GM20431 (cell line): ENCODE results near the gene GPD2.
"Not testable (repeated sequence)": the region's sequence is repeated elsewhere in the genome, so short reads cannot be mapped to it uniquely, and the experiment has no call there.

Source experiments
- in situ Hi-C: fragments of 300-500 bp; cut with MseI, MboI; formaldehyde crosslinking; loops from one replicate; pipeline ENCODE4 v1.15.0; 2020; ENCODE audit warnings: low sequenced_read_pairs; ENCODE audit not compliant: unreplicated experiment

The GPD2 gene

GRCh38 chr2:156471762-156472161 is 35.6 kb downstream of the GPD2 start:
- in situ Hi-C loops: no loop called here

- in situ Hi-C loops: no loop called here
Measured at GRCh38 chr2:156472686-156473085, 36.5 kb downstream of the GPD2 start.

GRCh38 chr2:156473445-156473844 is 37.3 kb downstream of the GPD2 start:
- in situ Hi-C loops: no loop called here

- in situ Hi-C loops: no loop called here
Measured at GRCh38 chr2:156474401-156474800, 38.2 kb downstream of the GPD2 start.

DNA sequence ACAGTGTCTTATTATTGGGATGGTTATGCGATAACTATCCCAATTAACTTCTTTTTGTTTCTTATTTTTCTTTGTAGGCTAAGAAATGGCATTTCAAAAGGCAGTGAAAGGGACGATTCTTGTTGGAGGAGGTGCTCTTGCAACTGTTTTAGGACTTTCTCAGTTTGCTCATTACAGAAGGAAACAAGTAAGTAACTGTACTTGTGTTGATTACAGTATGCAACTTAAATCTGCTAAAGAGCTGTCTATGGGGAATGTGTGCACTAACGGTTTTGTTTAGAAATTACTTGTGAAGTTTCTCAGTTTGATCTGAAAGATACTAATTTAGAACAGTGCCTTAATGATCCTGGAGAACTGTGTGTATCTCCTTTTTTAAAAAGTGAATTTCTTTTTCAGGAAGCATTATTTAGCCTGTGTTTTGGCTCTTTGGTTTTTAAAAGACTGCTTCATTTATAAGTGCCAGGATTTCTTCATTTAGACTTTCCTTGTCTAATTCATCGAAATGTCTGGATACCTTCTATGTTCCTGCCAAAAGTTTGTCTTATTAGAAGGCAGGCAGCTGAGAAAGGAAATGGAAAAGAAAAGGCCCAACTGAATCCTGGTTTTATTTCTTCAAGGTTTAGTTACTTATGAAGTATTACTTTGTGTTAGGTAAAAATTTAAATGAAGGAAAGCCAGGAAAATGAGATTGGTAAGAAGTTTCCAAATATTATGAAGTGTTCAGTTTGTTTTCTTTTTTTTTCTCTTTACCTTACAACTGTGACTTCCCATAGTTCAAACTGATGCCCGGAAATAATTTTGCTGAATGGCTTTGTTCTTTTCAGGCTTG is 40.1 kb downstream of the GPD2 start:
- in situ Hi-C loops: no loop called here

DNA sequence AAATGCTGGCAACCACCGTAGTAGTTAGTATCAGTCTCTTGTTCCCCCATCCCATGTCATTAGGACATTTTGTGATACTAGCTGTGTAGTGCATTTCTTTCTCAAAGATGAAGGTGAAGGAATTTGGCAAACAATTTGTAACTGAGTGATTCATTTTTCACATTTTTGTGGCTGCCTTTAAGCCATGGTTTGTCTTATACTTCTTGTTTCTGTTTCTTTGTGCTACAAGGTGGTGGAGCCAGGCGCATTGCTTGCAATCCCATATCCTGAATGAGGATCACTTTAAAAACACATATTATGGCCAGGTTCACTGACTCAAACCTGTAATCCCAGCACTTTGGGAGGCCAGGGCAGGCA is 40.6 kb downstream of the GPD2 start:
- in situ Hi-C loops: no loop called here

- in situ Hi-C loops: no loop called here
Measured at GRCh38 chr2:156480376-156480775, 44.2 kb downstream of the GPD2 start.

- in situ Hi-C loops: no loop called here
Measured at GRCh38 chr2:156481312-156481711, 45.1 kb downstream of the GPD2 start.

DNA sequence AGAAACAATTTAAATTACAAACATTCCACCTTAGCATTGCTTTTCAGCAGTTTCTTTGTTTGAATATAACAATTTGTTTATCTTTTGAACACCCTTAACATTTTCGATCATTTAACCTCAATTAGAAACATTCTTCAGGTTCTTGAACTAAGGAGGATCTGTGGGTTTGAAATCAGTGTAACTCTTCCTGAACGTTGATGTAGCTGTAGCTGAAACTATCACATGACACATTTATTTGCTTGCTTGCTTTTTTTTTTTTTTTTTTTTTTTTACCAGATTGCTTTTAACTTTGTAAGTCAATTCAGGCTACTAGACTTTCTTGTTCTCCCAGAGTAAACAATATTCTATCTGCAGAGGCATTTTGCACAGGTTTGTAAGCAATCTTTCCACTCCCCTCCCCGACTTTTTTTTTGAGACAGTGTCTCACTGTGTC is 47.6 kb downstream of the GPD2 start:
- in situ Hi-C loops: no loop called here

GRCh38 chr2:156486147-156486546 is 50.0 kb downstream of the GPD2 start:
- in situ Hi-C loops: no loop called here

GRCh38 chr2:156486614-156487013 is 50.4 kb downstream of the GPD2 start:
- in situ Hi-C loops: no loop called here

DNA sequence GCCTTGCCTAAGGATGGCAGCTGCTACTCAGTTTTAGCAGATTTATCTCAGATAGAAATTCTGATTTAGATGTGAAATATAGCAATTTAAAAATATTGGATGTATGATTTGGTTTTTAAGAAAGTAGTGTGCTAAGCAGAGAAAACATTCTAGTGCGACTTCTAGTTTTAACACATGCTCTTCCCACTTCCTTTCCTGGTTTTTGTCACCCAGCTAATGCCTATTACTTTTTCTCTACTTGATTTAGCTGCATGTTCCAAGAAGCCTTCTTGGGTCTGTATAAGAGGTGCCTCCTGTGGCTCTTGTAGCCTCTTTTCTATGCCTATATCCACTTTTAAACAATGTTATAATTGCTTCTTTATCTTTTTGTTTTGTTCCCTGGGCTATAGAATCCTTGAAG is 53.0 kb downstream of the GPD2 start:
- in situ Hi-C loops: no loop called here

DNA sequence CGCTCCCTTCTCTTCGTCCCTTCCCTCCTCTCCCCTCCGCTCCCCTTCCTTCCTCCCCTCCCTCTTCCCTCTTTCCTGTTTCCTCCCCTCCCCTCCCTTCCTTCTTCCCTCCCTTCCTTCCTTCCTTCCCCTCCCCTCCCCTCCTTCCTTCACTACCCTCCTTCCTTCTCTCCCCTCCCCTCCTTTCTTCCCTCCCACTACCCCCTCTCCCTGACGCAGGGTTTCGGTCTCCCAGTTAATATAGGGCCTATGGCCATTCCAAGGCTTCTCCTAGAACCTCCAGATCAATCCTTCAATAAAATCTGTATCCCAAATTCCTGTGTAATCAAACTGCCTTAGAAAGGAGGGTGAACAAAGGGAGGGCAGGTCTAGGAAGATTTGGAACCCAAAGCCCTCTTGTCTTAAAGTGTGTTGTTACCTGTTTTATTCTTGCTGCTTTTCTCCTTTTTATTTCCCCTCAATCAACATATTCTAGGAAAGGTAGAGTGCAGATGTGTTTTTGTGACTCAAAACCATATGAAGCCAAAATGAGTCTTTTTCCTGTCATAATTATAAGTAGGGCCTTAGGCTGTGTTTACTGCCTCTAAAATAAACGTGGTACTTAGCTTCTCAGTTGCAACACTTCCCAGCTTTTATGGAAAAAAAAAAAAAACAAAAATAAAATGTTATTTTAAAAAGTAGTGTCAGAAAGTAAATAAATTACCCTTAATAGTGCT is 53.7 kb downstream of the GPD2 start:
- in situ Hi-C loops: no loop called here

- in situ Hi-C loops: no loop called here
Measured at GRCh38 chr2:156490466-156490840, 54.3 kb downstream of the GPD2 start.

- in situ Hi-C loops: no loop called here
Measured at GRCh38 chr2:156491176-156491575, 55.0 kb downstream of the GPD2 start.

DNA sequence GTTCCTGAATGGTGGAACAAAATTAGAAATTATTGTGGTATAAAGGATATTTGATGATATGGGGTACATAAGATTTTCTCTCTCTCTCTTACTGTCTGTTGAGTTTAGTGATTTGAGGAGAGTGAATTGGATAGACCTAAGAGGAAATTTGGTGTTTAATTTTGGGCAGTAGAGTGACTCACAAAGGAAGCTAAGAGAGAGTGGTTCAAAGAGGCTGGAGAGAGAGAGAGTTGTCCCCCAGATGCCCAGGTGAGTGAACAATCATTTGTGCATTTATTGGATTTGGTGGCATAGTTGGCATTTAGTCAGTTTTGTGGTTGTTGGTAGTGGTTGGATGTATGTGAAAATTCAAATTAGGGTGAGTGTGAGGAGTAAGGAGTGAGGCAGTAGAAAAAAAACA is 56.8 kb downstream of the GPD2 start:
- in situ Hi-C loops: no loop called here

DNA sequence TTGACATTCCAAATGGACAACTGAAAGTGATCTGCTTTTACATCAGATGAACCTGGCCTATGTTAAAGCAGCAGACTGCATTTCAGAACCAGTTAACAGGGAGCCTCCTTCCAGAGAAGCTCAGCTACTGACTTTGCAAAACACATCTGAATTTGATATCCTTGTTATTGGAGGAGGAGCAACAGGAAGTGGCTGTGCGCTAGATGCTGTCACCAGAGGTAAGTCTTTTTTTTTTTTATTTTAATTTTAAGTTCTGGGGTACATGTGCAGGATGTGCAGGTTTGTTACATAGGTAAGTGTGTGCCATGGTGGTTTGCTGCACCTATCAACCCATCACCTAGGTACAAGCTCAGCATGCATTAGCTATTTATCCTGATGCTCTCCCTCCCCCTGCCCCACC is 59.8 kb downstream of the GPD2 start:
- in situ Hi-C loops: not testable (repeated sequence)

- in situ Hi-C loops: no loop called here
Measured at GRCh38 chr2:156505696-156506095, 69.5 kb downstream of the GPD2 start.

DNA sequence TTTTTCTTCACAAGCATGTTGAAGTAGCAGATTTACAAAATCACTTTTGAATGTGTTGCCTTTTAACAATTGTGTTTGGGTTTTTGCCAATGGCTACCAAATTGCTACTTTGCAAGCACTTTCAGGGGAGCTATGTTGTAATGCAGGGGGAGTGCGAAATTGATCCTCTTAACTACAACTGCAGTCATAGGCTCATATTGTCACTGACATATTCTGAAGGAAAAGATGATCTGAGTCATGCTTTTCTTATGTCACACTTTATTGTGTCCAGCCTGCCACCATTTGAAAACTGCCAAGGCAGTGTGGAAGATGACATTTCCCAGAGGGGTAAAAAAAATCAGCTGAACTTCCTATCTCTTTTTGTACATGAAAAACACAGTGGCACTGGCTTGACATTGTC is 74.9 kb downstream of the GPD2 start:
- in situ Hi-C loops: no loop called here

GRCh38 chr2:156511803-156512202 is 75.6 kb downstream of the GPD2 start:
- in situ Hi-C loops: no loop called here

DNA sequence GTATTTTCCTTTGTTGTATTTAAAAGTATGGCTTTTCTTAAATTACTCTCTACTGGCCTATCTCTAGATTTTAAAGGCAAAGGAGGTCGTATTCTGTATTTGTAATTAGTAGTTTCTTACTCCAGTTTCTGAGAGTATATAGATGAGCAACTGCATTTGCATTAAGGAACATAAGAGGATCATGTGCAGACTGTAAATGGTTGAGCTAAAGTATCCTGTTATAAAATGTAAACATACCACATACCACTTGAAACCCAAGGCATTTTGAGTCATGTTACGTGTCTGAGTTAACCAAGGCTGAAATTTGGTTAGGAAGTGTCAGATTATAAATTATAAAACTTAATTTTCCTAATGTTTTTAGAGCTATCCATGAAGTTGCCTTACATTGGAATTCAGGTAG is 76.3 kb downstream of the GPD2 start:
- in situ Hi-C loops: no loop called here

GRCh38 chr2:156513219-156513618 is 77.0 kb downstream of the GPD2 start:
- in situ Hi-C loops: no loop called here
